ENCODE measurements around the gene ABCC1.

The ABCC1 gene

DNA sequence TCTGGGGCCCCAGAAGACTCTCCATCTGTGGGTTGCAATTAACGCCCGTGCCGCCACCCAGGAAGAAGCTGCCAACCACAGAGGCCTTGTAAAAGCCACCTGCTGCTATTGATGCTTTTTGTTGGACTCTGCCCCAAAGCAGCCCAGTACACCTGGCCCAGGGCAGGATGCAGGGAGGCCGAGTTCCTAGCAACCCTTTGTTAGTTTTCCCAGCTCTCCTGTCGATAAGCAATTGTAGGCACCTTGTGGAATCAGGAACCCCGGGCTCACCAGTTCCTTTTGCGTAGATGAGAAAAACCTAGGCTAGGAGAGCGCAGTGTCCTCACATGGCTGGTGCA lies 170.6 kb downstream of the ABCC1 start:
- TF ChIP-seq, protein P1, sequence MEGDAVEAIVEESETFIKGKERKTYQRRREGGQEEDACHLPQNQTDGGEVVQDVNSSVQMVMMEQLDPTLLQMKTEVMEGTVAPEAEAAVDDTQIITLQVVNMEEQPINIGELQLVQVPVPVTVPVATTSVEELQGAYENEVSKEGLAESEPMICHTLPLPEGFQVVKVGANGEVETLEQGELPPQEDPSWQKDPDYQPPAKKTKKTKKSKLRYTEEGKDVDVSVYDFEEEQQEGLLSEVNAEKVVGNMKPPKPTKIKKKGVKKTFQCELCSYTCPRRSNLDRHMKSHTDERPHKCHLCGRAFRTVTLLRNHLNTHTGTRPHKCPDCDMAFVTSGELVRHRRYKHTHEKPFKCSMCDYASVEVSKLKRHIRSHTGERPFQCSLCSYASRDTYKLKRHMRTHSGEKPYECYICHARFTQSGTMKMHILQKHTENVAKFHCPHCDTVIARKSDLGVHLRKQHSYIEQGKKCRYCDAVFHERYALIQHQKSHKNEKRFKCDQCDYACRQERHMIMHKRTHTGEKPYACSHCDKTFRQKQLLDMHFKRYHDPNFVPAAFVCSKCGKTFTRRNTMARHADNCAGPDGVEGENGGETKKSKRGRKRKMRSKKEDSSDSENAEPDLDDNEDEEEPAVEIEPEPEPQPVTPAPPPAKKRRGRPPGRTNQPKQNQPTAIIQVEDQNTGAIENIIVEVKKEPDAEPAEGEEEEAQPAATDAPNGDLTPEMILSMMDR (IDR thresholded peaks at IDR 0.05; ENCODE audit: insufficient read depth, low read depth, low read length, missing control alignments) = no peak
- no peak for DNase-seq (ENCODE audit: low read depth)
- no peak overlapping the region for H3K4me3 ChIP-seq (ENCODE audit: low read depth, low read length)

DNA sequence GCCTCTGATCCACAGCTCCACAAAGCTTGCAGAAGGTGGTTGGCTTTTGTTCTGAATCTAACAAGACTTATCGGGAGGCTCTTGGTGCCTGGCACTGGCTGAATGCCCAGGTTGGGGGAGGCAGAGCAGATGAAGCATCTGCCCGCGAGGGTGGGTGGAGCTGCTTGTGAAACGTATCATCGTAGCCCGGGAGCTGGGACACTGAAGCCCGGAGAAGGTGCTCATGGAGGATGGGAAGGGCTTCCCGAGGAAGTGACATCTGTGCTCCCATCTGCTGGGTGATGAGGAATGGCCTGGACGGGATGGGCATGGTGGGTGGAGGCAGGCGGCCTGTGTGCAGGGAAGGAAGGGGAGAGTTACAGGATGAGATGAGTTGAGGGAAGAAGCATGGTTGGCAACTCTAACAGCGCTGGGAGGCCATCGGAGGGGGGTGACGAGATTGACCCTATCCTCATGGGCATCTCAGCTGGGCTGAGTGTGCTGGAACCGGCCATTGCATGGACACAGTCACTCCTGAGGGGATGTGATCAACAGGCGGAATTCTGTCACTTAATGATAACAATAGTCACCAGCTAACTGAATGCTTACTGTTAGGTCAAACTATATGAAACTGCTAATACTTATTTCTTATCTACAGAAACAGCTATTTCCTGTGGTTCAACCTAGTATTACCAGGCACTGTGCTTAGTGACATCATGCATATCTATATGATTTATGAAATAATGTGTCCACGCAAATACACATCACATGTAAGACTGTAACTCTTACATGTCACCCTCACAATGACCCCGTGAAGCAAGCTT lies 171.2 kb downstream of the ABCC1 start:
- no peak overlapping the region for H3K4me3 ChIP-seq (ENCODE audit: low read depth, low read length)
- TF ChIP-seq, protein P1 (IDR thresholded peaks at IDR 0.05; ENCODE audit: insufficient read depth, low read depth, low read length, missing control alignments) = no peak
- DNase-seq (ENCODE audit: low read depth) = no peak

DNA sequence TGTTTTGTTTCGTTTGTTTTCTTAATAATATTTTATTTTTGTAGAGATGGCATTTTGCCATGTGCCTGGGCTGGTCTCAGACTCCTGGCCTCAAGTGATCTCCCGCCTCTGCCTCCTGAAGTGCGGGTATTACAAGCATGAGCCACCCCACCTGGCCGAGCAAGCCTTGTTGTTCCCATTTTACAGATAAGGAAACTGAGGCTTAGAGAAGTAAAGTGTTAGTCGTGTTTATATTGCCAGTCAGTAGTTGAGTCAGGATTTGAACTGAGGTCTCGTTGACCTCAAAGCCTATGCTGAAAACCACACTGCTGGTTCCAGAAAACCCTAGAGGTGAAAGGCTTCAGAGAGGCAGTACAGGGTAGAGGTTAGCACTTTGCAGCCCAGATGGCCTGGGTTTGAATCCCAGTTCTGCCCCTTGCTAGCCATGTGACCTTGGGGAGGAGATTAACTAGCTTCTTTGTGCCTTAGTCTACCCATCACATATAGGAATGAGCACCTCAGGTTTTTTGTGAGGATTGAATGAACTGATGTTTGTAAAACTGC lies 171.8 kb downstream of the ABCC1 start:
- no peak for DNase-seq (ENCODE audit: low read depth)
- H3K4me3 ChIP-seq (ENCODE audit: low read depth, low read length) = no peak overlapping the region
- TF ChIP-seq, protein P1 (IDR thresholded peaks at IDR 0.05; ENCODE audit: insufficient read depth, low read depth, low read length, missing control alignments) = no peak

DNA sequence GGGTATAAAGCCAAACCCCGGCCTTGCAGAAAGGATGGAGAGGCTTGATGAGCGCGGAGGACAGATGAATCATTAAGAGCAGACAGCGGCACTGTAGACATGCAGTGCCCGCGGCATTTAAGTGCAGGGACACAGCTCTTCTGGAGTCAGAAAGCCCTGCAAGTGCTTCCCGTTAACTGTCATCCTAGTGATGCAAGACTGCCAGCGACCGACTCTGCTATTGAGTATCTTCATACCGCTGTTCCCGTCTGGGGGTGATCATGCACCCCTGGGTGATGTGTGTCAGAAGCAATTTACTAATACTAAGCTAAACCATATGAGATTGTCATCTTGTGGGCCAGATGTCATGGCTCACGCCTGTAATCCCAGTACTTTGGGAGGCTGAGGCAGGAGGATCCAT lies 172.8 kb downstream of the ABCC1 start:
- no peak overlapping the region for H3K4me3 ChIP-seq (ENCODE audit: low read depth, low read length)
- TF ChIP-seq, protein P1 (IDR thresholded peaks at IDR 0.05; ENCODE audit: insufficient read depth, low read depth, low read length, missing control alignments) = no peak
- DNase-seq (ENCODE audit: low read depth) = no peak

DNA sequence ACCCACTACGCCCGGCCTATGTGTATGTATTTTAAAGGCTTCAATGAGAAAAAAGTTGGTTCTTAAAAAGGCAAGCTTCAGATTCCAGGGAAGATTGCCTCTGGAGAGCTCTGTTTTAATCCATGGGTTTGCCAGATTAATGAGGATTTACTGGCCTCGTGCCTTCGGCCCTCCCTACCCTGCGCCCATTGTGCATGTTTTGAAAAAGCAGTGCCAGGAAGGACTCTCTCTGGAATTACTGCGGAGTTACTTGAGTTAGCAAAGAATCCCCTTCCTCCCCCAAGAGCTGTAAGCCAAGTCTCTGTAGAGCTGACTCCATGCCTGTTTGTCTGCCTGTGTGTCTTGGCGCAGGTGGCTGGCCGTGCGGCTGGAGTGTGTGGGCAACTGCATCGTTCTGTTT lies 175.0 kb downstream of the ABCC1 start:
- TF ChIP-seq, protein P1 (IDR thresholded peaks at IDR 0.05; ENCODE audit: insufficient read depth, low read depth, low read length, missing control alignments) = no peak
- DNase-seq (ENCODE audit: low read depth) = no peak
- no peak overlapping the region for H3K4me3 ChIP-seq (ENCODE audit: low read depth, low read length)

DNA sequence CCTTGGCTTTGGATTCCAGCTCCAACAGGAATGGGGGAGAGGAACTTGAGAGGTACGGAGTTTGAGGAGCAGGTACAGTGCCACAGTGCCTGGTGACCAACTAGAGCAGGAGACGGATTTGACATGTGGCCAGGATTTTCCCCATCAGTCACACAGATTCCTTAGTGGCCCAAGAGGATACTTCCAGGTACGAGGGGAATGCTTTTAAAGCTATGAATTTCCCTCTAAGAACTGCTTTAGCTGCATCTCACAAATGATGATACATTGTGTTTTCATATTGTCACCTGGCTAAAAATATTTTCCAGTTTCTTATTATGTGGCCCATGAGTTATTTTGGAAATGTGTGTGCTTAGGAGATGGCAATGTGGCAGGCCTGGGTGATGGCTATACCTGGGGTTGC lies 175.6 kb downstream of the ABCC1 start:
- TF ChIP-seq, protein P1 (IDR thresholded peaks at IDR 0.05; ENCODE audit: insufficient read depth, low read depth, low read length, missing control alignments) = no peak
- DNase-seq (ENCODE audit: low read depth) = no peak
- no peak overlapping the region for H3K4me3 ChIP-seq (ENCODE audit: low read depth, low read length)

DNA sequence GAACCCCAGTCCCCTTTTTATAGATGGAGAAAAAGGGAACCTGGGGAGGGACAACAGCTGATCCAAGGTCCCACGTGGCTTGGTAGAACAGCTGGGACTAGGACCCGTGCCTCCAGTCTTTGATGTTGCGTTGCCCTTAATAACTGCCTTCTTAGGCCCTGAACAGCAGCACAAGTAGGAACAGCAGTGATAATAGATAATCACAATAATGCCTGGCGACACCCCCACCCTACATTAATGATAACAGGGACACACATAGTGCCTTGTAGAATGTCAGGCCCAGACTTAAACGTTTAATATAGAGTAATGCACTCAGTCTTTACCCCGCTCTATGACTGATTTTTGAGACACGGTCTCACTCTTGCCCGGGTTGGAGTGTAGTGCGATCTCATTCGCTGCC lies 177.5 kb downstream of the ABCC1 start:
- TF ChIP-seq, protein P1 (IDR thresholded peaks at IDR 0.05; ENCODE audit: insufficient read depth, low read depth, low read length, missing control alignments) = no peak

More for the DNA sequence above, 177.5 kb downstream of the ABCC1 start:
- no peak for DNase-seq (ENCODE audit: low read depth)
- no peak overlapping the region for H3K4me3 ChIP-seq (ENCODE audit: low read depth, low read length)
